ENCODE data around the gene SLC19A1.
"Not testable (repeated sequence)": the region's sequence is repeated elsewhere in the genome, so short reads cannot be mapped to it uniquely, and the experiment has no call there.

SLC19A1 gene

GRCh38 chr21:45576838-45577737, 34.8 kb upstream of the SLC19A1 start:
- DNase-seq: no peak

GRCh38 chr21:45575993-45576837, 34.0 kb upstream of the SLC19A1 start:
- DNase-seq: no peak

DNA sequence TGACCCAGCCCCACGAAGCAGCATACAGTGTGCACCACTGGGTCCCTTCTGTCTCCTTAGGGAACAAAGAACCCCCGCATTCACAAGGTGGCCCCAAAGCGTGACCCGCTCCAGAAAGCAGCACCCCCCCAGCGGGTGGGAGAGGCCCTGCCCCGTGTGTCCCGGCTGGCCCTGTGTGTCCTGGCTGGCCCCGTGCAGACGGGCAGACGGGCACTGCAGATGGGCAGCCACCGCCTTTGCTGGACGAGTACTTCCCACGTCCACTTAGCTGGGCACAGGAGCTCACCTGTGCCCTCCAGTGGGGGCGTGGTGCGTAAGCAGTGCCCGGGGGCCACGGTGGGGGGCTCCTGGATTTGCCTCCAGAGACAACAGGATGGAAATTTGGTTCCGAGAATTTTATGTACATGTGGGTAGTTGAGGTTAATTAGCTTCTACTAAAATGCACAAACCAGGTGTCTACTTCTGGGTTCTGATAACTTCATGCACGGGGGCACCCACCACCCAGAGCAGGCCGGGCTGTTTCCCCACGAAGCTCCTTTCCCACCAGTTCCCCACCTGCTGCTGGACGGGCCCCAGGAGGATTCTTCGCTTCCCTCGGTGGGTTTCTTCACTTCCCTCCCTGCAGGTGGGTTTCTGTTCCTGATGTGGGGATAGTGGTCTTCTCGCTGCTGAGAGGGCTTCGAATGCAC, 33.2 kb upstream of the SLC19A1 start:
- no peak for DNase-seq

DNA sequence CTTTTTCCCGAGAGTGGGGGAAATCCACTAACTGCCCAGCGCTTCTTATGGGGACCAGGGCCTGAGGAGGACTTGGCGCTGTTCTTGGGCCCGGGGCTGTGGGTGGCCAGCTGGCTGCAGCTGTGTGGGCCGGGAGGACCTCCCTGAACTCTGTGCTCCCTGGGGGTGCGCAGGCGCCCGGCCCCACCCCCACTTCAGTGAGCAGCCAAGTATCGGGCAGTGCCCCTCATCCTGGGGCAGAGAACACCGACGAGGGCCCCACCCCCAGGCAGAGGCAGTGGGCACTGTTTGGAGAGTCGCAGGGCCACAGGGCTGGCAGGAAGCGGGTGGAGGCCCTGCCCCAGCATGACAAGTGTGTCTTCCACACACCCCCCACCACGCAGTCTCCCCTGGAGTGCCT, 32.5 kb upstream of the SLC19A1 start:
- no peak for DNase-seq

GRCh38 chr21:45574081-45574501, 31.9 kb upstream of the SLC19A1 start:
- DNase-seq: no peak

DNA sequence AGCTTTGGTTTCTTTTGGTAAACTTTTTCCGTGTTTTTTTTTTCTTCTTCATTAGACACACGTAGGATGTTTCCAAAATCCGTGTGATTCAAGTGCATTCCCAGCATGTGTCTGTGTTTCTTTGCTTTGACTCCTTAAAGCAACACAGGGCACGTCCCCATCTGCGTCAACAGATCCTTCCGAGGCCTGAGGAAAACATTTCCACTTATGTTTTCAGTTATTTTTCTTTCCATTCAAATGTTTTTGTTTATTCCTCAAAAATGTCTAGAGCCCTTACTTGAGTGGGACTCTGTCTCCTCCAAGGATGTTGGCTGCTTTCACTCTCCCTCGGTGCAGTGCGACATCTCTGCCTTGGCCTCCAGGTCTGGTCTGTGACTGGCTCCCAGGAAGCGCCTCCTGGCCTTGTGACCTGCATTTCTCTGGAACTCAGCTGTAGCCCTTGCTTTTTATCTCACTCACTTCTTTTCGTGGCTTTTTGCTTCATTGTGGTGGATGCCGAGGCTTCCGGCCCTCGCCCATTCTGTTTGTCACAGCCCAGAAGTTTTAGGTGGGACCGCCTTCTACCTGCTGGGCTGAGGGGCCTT, 31.3 kb upstream of the SLC19A1 start:
- DNase-seq: no peak

DNA sequence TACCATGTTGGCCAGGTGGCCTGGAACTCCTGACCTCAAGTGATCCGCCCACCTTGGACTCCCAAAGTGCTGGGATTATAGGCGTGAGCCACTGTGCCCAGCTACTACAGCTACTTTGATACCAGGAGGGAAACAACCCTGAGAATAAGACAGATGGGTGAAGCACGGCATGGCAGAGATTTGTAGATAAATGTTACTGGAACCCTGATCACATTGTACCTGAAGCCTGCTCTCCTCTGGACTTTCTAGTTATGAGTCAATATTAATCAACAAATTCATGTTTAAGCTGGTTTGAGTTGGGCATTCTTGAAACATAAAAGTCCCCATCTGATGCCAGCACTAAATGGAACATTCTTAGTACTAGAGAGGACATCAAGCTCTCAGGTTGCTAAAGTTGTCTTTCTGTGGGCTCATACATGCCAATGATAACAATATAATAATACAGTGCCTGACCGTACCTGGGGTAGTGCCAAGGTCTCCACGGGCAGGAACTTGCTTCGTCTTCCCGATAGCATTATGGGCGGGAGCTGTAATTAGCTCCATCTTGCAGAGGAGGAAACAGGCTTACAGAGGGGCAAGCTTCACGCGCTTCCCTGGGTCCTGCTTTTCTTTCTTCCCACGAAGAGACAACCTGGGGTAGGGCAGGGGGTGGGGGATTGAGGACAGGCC, 30.7 kb upstream of the SLC19A1 start:
- no peak for DNase-seq

- no peak for DNase-seq
These were observed 30.0 kb upstream of the SLC19A1 start for GRCh38 chr21:45572231-45572630.

DNA sequence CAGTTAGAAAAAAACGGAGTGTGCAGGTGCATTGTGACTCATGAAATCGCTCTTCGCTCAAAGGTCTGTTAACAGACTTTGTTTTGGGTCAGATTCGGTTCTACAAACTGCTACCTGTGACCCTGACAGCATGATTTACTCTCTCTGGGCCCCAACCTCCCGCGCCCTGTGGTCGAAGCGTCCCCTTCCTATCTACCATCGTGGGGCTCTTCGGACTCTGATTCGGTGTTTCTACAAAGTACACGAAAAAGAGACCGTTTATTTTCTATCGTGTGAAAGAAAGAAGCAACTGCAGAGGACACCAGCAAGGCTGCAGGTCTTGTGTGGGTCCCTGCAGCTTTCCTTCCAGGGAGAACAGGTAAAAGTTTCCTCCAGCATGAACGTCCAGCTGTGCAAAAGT, 29.4 kb upstream of the SLC19A1 start:
- no peak for DNase-seq

GRCh38 chr21:45570826-45571601, 28.8 kb upstream of the SLC19A1 start:
- DNase-seq: no peak

DNA sequence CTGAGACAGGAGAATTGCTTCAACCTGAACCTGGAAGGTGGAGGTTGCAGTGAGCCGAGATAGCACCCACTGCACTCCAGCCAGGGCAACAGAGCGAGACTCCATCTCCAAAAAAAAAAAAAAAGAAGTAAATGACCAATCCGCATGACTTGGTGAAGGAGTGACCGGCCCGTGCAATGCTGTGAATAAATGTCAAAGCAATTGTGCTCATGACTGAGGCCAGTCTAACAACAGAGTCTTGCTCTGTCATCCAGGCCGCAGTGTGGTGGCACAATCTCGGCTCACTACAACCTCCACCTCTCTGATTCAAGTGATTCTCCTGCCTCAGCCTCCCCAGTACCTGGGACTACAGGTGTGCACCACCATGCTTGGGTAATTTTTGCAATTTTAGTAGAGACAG, 27.8 kb upstream of the SLC19A1 start:
- DNase-seq: no peak

DNA sequence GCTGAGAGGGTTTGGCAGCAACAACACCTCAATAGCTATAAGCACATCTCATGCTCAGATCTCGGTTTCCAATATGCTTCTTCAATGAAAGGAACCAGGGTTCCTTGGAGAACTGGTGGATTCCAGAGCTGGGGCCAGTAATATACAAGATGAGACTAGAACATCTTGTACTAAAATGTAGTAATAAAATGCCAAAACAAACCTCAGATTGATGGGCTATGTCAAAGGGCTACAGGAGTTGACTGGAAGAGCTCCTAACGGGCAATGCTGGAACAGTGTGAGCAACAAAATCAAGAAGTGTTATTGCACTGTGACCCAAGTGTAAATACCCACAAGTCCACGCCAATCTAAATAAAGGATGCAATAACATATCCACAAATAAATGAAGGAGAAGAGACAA, 26.1 kb upstream of the SLC19A1 start:
- DNase-seq: no peak

- DNase-seq: not testable (repeated sequence)
These were observed 21.9 kb upstream of the SLC19A1 start for GRCh38 chr21:45564137-45564536.

- no peak for DNase-seq
These were observed 20.7 kb upstream of the SLC19A1 start for GRCh38 chr21:45562965-45563364.

GRCh38 chr21:45562402-45562801, 20.2 kb upstream of the SLC19A1 start:
- DNase-seq: no peak

GRCh38 chr21:45561241-45561640, 19.0 kb upstream of the SLC19A1 start:
- not testable (repeated sequence) for DNase-seq

GRCh38 chr21:45560106-45561021, 18.1 kb upstream of the SLC19A1 start:
- no peak for DNase-seq

- DNase-seq: no peak
These were observed 17.2 kb upstream of the SLC19A1 start for GRCh38 chr21:45559216-45560105.

- DNase-seq: no peak
These were observed 15.9 kb upstream of the SLC19A1 start for GRCh38 chr21:45558044-45558721.

Measured in NCI-H2107 (cell line).